SK-N-SH (cell line): Measurements from ENCODE around the gene PARN. TPM values are rescaled to one million over a fixed set of nuclear protein-coding genes. Genes with fewer than 3 reads are reported as not detected.

ENCODE experiments used
- CTCF ChIA-PET: fragments of 300-600, 350-600 bp; formaldehyde crosslinking; extraction: SDS; loops from one replicate; lab custom pipeline; 2021; lab: Yijun Ruan, JAX
- POLR2A ChIA-PET: fragments of 350-600 bp; sonication (Branson Sonifier 250); formaldehyde crosslinking; extraction: SDS; loops from one replicate; lab custom pipeline; 2020; ENCODE audit warnings: antibody characterized with exemption, inconsistent platforms; lab: Yijun Ruan, JAX
- DNase-seq: peaks from one replicate; pipeline ENCODE4 v3.0.0; 2012
- H2AFZ ChIP-seq: fragments of 200-600 bp; sonication (generic); 2 replicates; pipeline ENCODE4 v1.8.1; 2016; ENCODE audit warnings: antibody characterized with exemption, mild to moderate bottlenecking, low read depth
- H3F3A ChIP-seq: fragments of 200-600 bp; sonication (generic); replicated peaks from 2 replicates; pipeline ENCODE3; 2016; ENCODE audit warnings: antibody characterized with exemption, mild to moderate bottlenecking; ENCODE audit not compliant: insufficient read depth
- H3K27ac ChIP-seq, 2 experiments: fragments of 200-500 bp in 1 of 2; fragments of 200-600 bp in 1 of 2; sonication (Bioruptor generic) in 1 of 2; sonication (generic), shearing (Covaris generic) in 1 of 2; 2 replicates each; pipeline versions ENCODE4 v1.5.1 to v1.6.1; 2014 to 2016; ENCODE audit warnings: low read depth in 2 of 2, inconsistent platforms in 1 of 2, low read length in 1 of 2, mild to moderate bottlenecking in 1 of 2, mixed read lengths in 1 of 2
- H3K27me3 ChIP-seq: fragments of 200-600 bp; sonication (generic), shearing (Covaris generic); 2 replicates; pipeline ENCODE4 v1.6.1; 2016; ENCODE audit warnings: mixed run types; ENCODE audit not compliant: insufficient read depth
- H3K36me3 ChIP-seq, 2 experiments: fragments of 200-500 bp in 1 of 2; fragments of 200-600 bp in 1 of 2; sonication (Bioruptor generic) in 1 of 2; sonication (generic) in 1 of 2; replicated peaks in 1 of 2; 2 replicates each; pipeline versions ENCODE3 to v1.5.1; 2014 to 2016; ENCODE audit warnings: low read length in 1 of 2, mild to moderate bottlenecking in 1 of 2; ENCODE audit not compliant: insufficient read depth in 2 of 2, control insufficient read depth in 1 of 2
- H3K4me1 ChIP-seq, 2 experiments: fragments of 200-500 bp in 1 of 2; fragments of 200-600 bp in 1 of 2; sonication (Bioruptor generic) in 1 of 2; sonication (generic), shearing (Covaris generic) in 1 of 2; 2 replicates each; pipeline versions ENCODE4 v1.5.1 to v1.6.1; 2014 to 2016; ENCODE audit warnings: low read depth in 1 of 2, low read length in 1 of 2, mixed run types in 1 of 2; ENCODE audit not compliant: insufficient read depth in 2 of 2, control insufficient read depth in 1 of 2
- H3K4me2 ChIP-seq: fragments of 200-600 bp; sonication (generic), shearing (Covaris generic); 2 replicates; pipeline ENCODE4 v1.6.1; 2017; ENCODE audit warnings: mixed run types
- H3K4me3 ChIP-seq, 2 experiments: fragments of 200-500 bp in 1 of 2; fragments of 200-600 bp in 1 of 2; sonication (Bioruptor generic) in 1 of 2; sonication (generic), shearing (Covaris generic) in 1 of 2; 2 replicates each; pipeline versions ENCODE4 v1.5.1 to v1.8.1; 2014 to 2016; ENCODE audit warnings: low read depth in 2 of 2, inconsistent platforms in 1 of 2, low read length in 1 of 2, mild to moderate bottlenecking in 1 of 2, mixed read lengths in 1 of 2, moderate library complexity in 1 of 2
- H3K79me2 ChIP-seq: fragments of 200-600 bp; sonication (generic); 2 replicates; pipeline ENCODE4 v1.8.1; 2017; ENCODE audit warnings: mild to moderate bottlenecking; ENCODE audit not compliant: insufficient read depth
- H3K9ac ChIP-seq: fragments of 200-600 bp; sonication (generic); 2 replicates; pipeline ENCODE4 v1.6.1; 2017; ENCODE audit warnings: mixed run types
- H3K9me2 ChIP-seq: fragments of 200-600 bp; sonication (generic); 2 replicates; pipeline ENCODE4 v1.6.1; 2017; ENCODE audit warnings: mixed run types
- H3K9me3 ChIP-seq: fragments of 200-600 bp; sonication (generic); 2 replicates; pipeline ENCODE4 v1.6.1; 2017; ENCODE audit warnings: mixed run types, mild to moderate bottlenecking, moderate library complexity
- H4K20me1 ChIP-seq: fragments of 200-600 bp; sonication (generic); 2 replicates; pipeline ENCODE4 v1.6.1; 2017; ENCODE audit warnings: mild to moderate bottlenecking, mixed run types; ENCODE audit not compliant: insufficient read depth
- ELF1 ChIP-seq: IDR thresholded peaks from 2 replicates; pipeline ENCODE4 v1.4.0; 2012
- EP300 ChIP-seq, 2 experiments: IDR thresholded peaks; 2 replicates each; pipeline versions ENCODE4 v1.4.0 to v1.6.1; 2012; ENCODE audit warnings: borderline replicate concordance in 1 of 2, low read depth in 1 of 2, low read length in 1 of 2
- EZH2phosphoT487 ChIP-seq: fragments of 200-600 bp; sonication (generic); IDR thresholded peaks from 2 replicates; pipeline ENCODE4 v1.6.1; 2017; ENCODE audit warnings: low read depth, mixed run types, mild to moderate bottlenecking, antibody characterized with exemption, moderate library complexity, borderline replicate concordance
- FOXJ3 ChIP-seq: sonication (generic); formaldehyde crosslinking; IDR thresholded peaks from 2 replicates; pipeline ENCODE4 v1.5.1; 2020; ENCODE audit warnings: mild to moderate bottlenecking, missing genetic modification reagents
- FOXM1 ChIP-seq: IDR thresholded peaks from 2 replicates; pipeline ENCODE4 v1.4.0; 2012; ENCODE audit warnings: low read depth, mild to moderate bottlenecking
- JUND ChIP-seq: IDR thresholded peaks from 2 replicates; pipeline ENCODE4 v1.4.0; 2012
- MEF2A ChIP-seq: IDR thresholded peaks from 2 replicates; pipeline ENCODE4 v1.4.0; 2012; ENCODE audit warnings: low read depth, borderline replicate concordance
- MXI1 ChIP-seq: IDR thresholded peaks from 2 replicates; pipeline ENCODE4 v1.6.1; 2012; ENCODE audit warnings: mild to moderate bottlenecking, low read depth, low read length, improper control_type of control experiment
- NRF1 ChIP-seq: IDR thresholded peaks from 2 replicates; pipeline ENCODE4 v1.6.1; 2012; ENCODE audit warnings: low read depth, mild to moderate bottlenecking, low read length
- PBX3 ChIP-seq: IDR thresholded peaks from 2 replicates; pipeline ENCODE4; 2012
- POLR2AphosphoS5 ChIP-seq: IDR thresholded peaks from 2 replicates; pipeline ENCODE4 v1.6.1; 2012; ENCODE audit warnings: low read depth, low read length
- RAD21 ChIP-seq: IDR thresholded peaks from 2 replicates; pipeline ENCODE4 v1.6.1; 2012; ENCODE audit warnings: mild to moderate bottlenecking, low read length
- RCOR1 ChIP-seq: fragments of 150-350 bp; IDR thresholded peaks from 2 replicates; pipeline ENCODE4 v1.6.1; 2017; ENCODE audit warnings: antibody characterized with exemption, low read length
- REST ChIP-seq: IDR thresholded peaks from 2 replicates; pipeline ENCODE4 v1.6.1; 2012; ENCODE audit warnings: mild to moderate bottlenecking, low read depth, low read length, moderate library complexity
- RFX5 ChIP-seq: IDR thresholded peaks from 2 replicates; pipeline ENCODE4 v1.6.1; 2012; ENCODE audit warnings: mild to moderate bottlenecking, improper control_type of control experiment, low read length
- SMC3 ChIP-seq: IDR thresholded peaks from 2 replicates; pipeline ENCODE4 v1.6.1; 2012; ENCODE audit warnings: low read depth, low read length, improper control_type of control experiment
- TAF1 ChIP-seq: IDR thresholded peaks from 2 replicates; pipeline ENCODE4 v1.6.1; 2012; ENCODE audit warnings: low read depth, mild to moderate bottlenecking, low read length, moderate library complexity, borderline replicate concordance
- TCF12 ChIP-seq: IDR thresholded peaks from 2 replicates; pipeline ENCODE4 v1.4.0; 2012
- TEAD4 ChIP-seq: IDR thresholded peaks from 2 replicates; pipeline ENCODE4 v1.4.0; 2012; ENCODE audit warnings: mild to moderate bottlenecking, borderline replicate concordance; ENCODE audit not compliant: insufficient read depth
- USF1 ChIP-seq: IDR thresholded peaks from 2 replicates; pipeline ENCODE4 v1.4.0; 2012; ENCODE audit warnings: low read depth, borderline replicate concordance
- USF2 ChIP-seq: fragments of 150-350 bp; IDR thresholded peaks from 2 replicates; pipeline ENCODE4 v1.6.1; 2017; ENCODE audit warnings: antibody characterized with exemption, low read length, low read depth, borderline replicate concordance
- YY1 ChIP-seq: IDR thresholded peaks from 2 replicates; pipeline ENCODE4 v1.4.0; 2012; ENCODE audit warnings: low read depth, mild to moderate bottlenecking
- ZBTB33 ChIP-seq: IDR thresholded peaks from 2 replicates; pipeline ENCODE4 v1.4.0; 2012; ENCODE audit warnings: low read depth, borderline replicate concordance
- WGBS: methylation state at CpG from one replicate; pipeline ENCODE4 v1.1.6; 2017; ENCODE audit warnings: low lambda C conversion rate; 5-methylcytosine and 5-hydroxymethylcytosine counted together
- polyA plus RNA-seq, 3 experiments: library from polyadenylated mRNA; depleted of rRNA; stranded (reverse); fragments of >200 nt; gene quantifications; 2 replicates each; pipeline ENCODE4 v1.2.3, GENCODE V29; 2012

Gene PARN
- polyA plus RNA-seq, 1 of the 3 experiments (the other 2 are of a cell fraction), result 20.5 TPM

- TF ChIP-seq PBX3 (no peak), FOXM1 (no peak), TCF12 (no peak), ZBTB33 (no peak), USF1 (no peak), RAD21 (no peak), EZH2phosphoT487 (no peak), MXI1 (no peak), POLR2AphosphoS5 (no peak), JUND (no peak)
Observed at GRCh38 chr16:14465799-14466198, 164.3 kb downstream of the PARN start (continued).

GRCh38 chr16:14464796-14465195, 165.3 kb downstream of the PARN start:
- Histone ChIP-seq H3K4me1 (no peaks in the 10 kb centered on the region), H3K27me3 (no peaks in the 10 kb centered on the region), H4K20me1 (no peaks in the 10 kb centered on the region), H3K27ac (no peak overlapping the region), H3K4me2 (no peak overlapping the region), H3K79me2 (no peaks in the 10 kb centered on the region), H3K9me2 (no peaks in the 10 kb centered on the region), H2AFZ (no peak overlapping the region), H3F3A (no peaks in the 10 kb centered on the region), H3K4me3 (no peak overlapping the region), H3K36me3 (peaks cover 2 to 15% of the 10 kb centered on the region in 2 experiments), H3K9ac (no peak overlapping the region), H3K9me3 (no peaks in the 10 kb centered on the region; the same call in none of the 2 replicates)
- ChIA-PET POLR2A (no interaction called here), CTCF (no interaction called here)
- no peak for DNase-seq
- 94% methylated on average over 2 of the region's 2 CpGs for WGBS
- TF ChIP-seq USF2 (no peak), REST (no peak), MEF2A (no peak), POLR2AphosphoS5 (no peak), TAF1 (no peak), NRF1 (no peak), YY1 (no peak), RFX5 (no peak), TCF12 (no peak), SMC3 (no peak), EZH2phosphoT487 (no peak), TEAD4 (no peak), JUND (no peak), FOXJ3 (CRISPR knock-in tag) (no peak), ELF1 (no peak), RCOR1 (no peak), EP300 (IDR thresholded peaks at IDR 0.05; ENCODE audit: borderline replicate concordance in 1 of 2, low read depth in 1 of 2, low read length in 1 of 2) (no peak)
